ENCODE measurements around the gene SDHA.

DNA sequence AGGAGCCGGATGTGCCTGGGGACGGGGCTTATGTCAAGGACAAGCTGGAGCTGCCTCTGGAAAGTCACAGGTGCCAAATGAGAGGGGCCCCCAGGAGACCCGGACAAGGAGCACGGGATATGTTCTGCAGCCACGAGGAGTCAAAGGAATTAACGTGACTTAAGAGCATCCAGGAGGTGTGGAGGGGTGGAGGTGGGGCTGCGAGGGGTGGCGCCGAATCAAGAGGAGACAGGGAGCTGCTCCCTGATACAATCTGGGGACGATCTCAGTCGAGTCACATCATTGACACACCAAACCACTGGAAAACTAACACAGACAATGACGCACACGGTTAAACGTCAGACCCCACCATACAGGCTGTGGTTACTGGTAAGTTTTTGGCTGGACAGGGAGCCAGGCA is 10.5 kb upstream of the SDHA start:
- TF ChIP-seq EP300 (IDR thresholded peaks at IDR 0.05), result no peak
- TF ChIP-seq, protein P1, sequence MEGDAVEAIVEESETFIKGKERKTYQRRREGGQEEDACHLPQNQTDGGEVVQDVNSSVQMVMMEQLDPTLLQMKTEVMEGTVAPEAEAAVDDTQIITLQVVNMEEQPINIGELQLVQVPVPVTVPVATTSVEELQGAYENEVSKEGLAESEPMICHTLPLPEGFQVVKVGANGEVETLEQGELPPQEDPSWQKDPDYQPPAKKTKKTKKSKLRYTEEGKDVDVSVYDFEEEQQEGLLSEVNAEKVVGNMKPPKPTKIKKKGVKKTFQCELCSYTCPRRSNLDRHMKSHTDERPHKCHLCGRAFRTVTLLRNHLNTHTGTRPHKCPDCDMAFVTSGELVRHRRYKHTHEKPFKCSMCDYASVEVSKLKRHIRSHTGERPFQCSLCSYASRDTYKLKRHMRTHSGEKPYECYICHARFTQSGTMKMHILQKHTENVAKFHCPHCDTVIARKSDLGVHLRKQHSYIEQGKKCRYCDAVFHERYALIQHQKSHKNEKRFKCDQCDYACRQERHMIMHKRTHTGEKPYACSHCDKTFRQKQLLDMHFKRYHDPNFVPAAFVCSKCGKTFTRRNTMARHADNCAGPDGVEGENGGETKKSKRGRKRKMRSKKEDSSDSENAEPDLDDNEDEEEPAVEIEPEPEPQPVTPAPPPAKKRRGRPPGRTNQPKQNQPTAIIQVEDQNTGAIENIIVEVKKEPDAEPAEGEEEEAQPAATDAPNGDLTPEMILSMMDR (IDR thresholded peaks at IDR 0.05), result no peak
- TF ChIP-seq POLR2A (IDR thresholded peaks at IDR 0.05), result no peak
